ENCODE results near the gene PIH1D1.
A peak's percentile ranks its signal among the peaks of the same experiment; 100 is the strongest.

The PIH1D1 gene

DNA sequence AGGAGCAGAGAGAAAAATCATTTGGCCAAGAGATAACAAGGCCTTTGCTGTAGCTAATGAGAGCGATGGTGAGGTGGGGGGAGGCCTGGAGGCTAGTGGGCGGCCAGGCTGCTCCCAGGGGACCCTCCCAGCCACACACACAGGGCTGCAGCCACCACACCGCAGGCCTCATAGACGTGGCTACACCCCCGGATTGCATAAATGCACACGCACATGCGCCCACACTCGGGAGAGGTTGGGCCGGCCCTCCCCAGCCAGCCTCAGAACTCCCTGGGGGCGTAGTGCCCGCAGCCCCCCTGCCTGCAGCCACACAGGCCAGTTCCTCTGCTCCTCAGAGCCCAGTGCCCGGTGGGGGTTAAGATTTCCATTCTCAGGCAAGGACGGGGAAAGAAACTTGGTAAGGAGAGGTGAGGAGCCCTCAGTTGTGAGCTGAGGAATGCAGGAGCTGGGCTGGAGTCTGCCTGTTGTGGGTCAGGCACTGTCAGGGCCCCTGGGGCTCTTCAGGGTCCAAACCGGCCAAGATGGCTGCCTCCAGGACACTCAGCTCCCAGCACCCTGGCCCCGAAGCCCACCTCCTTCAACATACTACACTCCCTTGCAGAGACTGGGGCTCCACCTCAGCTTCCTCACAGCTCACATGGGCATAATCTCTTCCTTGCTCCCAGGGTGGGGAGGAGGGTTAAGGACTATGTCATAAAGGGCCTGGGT, 36.4 kb downstream of the PIH1D1 start:
- DNase-seq = no peak

DNA sequence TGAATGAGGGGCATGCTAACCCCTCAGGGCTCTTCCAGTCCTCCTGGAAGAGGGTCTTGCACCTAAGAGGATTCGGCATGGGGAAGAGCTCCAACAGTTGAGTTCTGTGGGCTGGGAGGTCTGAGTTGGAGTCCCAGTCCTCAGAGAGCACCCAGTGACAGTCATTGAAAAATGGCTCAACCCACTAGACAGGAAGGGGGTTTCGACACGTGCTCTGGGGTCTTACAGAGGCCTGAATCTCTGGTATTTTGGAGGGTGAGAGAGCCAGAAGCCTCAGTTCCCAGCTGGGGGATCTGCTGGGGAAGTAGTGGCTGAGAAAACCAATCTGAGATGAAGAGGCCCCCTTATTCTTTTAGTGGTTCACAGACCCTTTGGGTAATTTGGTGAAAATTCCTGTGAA, 37.4 kb downstream of the PIH1D1 start:
- DNase-seq = no peak

- DNase-seq = no peak
Observed at GRCh38 chr19:49413348-49413747, 38.3 kb downstream of the PIH1D1 start.

- DNase-seq = no peak
Observed at GRCh38 chr19:49411681-49412326, 39.8 kb downstream of the PIH1D1 start.

DNA sequence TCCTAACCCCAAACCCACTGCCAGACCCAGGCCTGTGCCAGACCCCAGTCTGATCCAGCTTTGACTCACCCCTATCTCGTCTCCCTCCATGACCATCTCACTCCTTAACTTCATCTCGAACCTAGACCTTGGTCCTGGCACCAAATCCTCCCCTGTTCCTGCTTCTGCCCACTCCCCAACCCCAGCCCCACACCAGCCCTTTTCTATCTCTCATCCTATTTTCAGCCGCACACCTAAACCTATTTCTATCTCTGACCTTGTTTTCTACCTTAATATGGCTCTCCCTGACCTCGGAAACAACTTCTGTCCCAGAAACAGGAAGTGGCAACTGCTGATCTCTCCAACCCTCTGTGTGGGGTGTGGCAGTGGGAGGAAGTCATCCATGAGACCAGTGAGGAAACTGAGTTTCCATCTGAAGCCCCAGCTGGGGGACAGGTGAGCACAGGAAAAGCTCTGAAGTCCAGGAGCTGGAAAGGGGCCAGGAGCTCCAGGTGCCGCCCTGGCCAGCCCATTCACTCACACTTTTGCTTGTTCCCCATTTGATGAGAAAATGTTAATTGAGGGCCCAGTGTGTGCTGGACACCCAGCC, 42.1 kb downstream of the PIH1D1 start:
- DNase-seq = peak; percentile 76

- DNase-seq = peak; percentile 40
Observed at GRCh38 chr19:49408816-49409440, 42.7 kb downstream of the PIH1D1 start.

GRCh38 chr19:49407482-49408015, 44.1 kb downstream of the PIH1D1 start:
- no peak for DNase-seq

GRCh38 chr19:49407079-49407478, 44.5 kb downstream of the PIH1D1 start:
- no peak for DNase-seq

- no peak for DNase-seq
Observed at GRCh38 chr19:49403404-49404187, 48.0 kb downstream of the PIH1D1 start.

DNA sequence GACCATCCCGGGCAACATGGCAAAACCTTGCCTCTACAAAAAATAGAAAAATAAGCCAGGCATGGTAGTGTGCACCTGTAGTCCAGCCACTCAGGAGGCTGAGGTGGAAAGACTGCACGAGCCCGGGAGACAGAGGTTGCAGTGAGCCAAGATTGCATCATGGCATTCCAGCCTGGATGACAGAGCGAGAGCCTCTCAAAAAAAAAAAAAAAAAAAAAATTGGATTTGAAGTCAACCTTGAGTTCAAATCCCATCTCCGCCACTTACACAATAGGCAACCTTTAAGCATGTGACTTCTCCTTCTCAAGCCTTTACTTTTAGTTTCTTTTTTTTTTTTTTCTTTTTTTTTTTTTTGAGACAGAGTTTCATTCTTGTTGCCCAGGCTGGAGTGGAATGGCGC, 51.6 kb downstream of the PIH1D1 start:
- peak; percentile 43 for DNase-seq

DNA sequence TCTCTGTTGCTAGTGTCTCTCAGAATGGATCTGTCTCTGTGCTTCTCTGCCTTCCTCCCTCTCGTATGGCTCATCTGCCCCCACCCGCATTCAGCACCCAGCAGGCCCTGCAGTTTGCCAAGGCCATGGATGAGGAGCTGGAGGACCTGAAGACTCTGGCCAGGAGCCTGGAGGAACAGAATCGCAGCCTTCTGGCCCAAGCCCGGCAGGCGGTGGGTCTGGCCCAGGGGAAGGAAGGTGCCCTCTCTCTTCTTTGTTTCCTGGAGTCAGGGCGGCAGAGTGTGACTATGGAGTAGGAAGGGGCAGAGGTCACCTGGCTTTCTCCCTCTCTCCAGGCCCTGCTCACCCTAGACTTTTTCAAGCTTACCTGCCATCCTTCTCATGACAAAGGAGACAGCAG, 52.7 kb downstream of the PIH1D1 start:
- no peak for DNase-seq

DNA sequence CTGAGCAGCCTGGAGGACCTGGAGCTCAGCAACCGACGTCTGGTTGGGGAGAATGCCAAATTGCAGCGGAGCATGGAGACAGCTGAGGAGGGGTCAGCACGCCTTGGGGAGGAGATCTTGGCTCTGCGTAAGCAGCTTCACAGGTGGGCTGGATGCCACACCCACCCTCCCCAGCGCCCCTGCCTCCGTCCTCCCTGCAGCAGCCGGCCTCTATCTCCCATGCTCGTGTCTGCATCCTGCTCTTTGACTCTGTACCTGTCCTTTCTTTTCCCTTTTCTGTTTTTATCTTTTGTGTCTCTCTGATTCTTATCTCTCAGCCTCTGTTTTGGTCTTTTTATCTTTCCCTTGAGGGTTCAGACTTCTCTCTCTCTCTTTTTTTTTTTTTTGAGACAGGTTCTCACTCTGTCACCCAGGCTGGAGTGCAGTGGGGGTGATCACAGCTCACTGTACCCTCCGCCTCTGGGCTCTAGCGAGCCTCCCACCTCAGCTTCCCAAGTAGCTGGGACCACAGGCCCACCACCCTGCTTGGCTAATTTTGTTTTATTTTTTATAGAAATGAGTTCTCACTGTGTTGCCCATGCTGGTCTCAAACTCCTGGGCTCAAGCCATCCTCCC, 53.5 kb downstream of the PIH1D1 start:
- DNase-seq = no peak

- DNase-seq = no peak
Observed at GRCh38 chr19:49396738-49397505, 54.7 kb downstream of the PIH1D1 start.

All from inflammatory macrophage treated with lipopolysaccharide for 4 hours (primary cell).